ENCODE measurements around the gene SLC25A17.
"Not testable (repeated sequence)": the region's sequence is repeated elsewhere in the genome, so short reads cannot be mapped to it uniquely, and the experiment has no call there.

The SLC25A17 gene, protein sequence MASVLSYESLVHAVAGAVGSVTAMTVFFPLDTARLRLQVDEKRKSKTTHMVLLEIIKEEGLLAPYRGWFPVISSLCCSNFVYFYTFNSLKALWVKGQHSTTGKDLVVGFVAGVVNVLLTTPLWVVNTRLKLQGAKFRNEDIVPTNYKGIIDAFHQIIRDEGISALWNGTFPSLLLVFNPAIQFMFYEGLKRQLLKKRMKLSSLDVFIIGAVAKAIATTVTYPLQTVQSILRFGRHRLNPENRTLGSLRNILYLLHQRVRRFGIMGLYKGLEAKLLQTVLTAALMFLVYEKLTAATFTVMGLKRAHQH

DNA sequence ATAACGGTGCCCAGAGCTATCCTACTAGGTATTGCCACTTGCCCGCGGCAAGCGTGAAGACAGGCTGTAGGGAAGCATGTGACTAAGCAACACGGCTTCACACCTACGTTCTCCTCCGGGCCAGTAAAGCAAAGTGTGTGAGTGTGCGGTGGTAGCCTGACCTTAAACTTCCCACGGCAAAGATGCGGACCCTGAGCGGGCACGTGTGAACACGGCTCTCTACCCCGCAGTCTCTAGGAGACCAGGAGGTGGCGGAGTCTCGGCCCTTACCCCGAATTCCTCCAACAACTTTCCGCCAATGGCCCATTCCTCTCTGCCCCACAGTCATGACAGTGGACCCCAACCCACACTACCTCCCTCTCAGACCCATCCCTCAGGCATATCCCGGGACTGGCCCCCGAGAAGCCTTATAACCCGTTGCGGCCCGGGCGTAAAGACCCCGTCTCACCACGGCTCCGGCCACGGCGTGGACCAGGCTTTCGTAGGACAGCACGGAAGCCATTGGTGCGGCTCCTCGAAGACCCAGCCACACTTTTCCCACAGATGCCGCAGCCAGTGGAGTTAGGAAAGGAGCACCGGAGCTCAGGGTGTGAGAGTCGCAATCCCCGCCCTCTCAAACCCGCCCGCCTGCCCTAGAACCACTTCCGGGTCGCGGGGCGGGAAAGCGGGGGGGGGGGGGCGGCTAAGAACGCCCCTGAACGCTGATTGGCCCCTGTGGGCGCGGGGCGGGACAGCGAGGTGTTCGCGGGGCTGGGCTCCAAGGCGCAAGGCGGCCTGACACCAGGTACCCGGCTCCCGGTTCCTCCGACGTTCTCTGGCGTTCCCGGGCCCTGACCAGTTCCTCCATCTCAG lies at the start of gene SLC25A17:
TSS of gene SLC25A17 (minus strand) at position 600 of the 852 bp plus-strand sequence. CDS start at position 502, 98 bp downstream.
- DNase-seq: peak; percentile 30 to 92 (median 84)

DNA sequence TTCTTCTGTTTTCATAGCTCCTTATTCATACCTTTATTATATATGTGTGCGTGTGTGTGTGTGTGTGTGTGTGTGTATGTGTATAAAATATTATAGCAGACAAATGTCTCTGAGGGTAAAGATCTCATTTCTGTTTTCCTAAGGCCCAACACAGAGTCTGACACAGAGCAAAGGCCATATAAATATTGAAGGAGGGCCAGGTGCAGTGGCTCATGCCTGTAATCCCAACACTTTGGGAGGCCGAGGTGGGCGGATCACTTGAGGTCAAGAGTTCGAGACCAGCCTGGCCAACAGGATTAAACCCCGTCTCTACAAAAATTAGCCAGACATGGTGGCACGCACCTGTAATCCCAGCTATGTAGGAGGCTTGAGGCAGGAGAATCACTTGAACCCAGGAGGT lies 49.2 kb upstream of the SLC25A17 start:
- not testable (repeated sequence) for DNase-seq

DNA sequence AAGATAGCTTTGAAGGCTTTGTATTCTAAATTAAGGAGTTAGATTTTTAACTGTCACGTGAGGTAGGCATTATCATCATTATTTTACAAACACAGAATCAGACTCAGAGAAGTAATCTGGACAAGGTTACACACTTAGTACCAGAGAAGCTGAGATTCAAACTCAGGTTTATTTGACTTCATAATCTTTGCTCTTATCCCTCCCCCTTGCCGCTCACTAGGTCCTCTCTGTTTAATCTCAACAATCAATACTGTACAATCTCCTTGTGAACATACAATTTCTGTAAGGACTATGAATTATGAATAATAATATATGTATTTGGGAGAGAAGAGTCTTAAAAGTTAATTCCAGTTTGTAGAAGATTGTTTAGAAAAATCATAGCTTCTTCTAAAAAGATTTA lies 48.0 kb upstream of the SLC25A17 start:
- DNase-seq: no peak

DNA sequence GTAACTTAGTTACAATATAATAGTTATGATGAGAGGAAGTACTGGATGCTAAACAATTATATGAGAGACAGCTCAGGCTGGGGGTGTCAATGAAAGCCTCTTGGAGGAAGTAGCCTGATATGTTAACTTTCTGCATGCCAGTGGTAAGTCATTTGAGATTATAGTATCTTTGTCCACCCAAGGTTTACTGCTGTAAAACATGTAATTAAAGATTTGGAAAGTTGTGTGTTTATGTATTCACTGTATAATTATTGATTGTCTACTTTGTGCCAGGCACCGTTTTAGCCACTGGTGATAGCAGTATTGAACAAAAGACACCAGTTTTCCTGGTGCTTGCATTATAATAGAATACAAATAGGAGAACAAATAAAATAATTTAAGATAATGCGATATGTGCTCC lies 43.4 kb upstream of the SLC25A17 start:
- no peak for DNase-seq

DNA sequence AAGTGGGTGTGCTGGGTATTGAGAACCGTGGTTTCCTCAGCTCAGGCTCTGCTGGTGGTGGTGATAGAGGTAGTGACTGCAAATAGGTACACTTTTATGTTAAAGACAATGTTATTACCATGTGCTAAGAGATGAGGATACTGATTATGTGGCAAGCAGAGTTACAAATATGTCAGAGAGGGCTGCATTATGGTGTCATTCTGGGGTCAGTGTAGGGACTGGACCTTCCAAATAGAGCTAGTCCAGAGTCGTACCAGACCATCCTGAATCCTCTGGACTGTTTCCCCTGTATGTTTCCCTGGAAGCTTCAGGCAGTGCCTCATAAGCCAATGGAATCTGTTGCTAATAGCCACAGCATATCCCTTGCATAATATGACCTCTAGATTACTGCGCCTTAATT lies 42.9 kb upstream of the SLC25A17 start, which contains the start of gene DNAJB7:
TSS of gene DNAJB7 (minus strand) at position 101 of the 400 bp plus-strand sequence. CDS start 119 bp downstream, outside the sequence.
- no peak for DNase-seq

DNA sequence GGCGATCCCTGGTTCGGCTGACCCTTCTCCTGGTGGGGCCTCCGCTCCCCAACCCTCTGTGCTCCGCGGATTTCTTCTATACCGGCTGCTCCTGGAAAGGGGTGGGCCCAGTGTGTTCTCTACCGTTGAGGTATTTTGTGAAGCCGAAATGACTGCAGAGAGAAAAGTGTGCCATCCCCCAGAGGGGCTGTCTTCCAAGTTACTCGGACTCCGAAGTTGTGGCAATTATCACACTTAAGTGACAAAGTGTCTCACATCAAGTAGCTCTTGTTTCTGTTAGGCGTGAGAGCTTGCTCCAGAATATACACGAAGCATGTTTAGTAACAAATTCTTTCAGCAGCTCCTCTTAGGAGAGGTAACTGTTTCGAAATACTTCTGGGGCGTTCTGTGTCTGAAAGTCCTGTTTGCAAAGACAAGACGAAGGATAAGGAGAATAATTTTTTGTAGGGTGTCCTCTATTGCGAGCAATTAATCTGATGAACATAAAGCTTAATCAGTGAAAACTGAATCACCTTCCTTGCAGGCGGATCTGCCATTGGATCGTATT lies 38.2 kb upstream of the SLC25A17 start:
- DNase-seq: peak in 2 of 58 donors; percentile 55

DNA sequence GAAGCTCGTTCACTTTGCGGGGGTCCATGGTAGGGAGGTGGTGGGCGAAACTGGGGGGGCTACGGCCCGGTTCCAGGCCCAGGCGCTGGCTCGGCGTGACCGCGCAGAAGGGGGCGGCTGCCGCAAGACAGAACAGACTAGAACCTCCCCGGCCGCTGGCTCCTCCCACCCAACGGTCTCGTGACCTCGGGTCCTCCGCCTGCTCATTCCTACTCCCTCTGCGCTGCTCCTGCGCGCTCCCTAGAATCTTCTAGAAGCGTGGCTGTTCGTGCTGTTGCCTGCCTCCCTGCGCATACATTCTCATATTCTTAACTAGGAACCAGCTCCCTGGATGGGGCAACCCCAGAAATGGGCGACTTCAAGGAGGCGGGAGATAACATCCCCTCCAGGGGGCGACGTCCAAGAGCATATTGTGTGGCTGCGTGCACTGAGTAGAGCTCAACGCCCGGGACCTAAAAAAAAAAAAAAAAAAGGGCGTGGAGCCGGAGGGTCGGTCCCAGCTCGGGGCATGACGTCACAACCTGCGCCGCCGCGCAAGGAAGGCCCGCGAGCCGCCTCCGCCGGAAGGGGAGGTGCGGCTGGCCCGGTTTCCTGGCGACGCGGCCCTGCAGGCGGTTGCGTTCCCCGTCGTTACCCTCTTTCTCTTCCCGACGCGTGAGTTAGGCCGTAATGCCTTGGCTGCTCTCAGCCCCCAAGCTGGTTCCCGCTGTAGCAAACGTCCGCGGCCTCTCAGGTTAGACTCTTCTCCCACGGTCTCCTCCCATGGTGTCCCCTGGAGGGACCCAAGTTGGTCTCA lies 37.6 kb upstream of the SLC25A17 start, which contains the start of the genes ST13 and XPNPEP3:
TSS of gene ST13 (minus strand) at position 127 of the 796 bp plus-strand sequence. CDS start at position 28, 99 bp downstream.
TSS of gene XPNPEP3 (plus strand) at position 636 of the 796 bp plus-strand sequence. CDS start at position 670, 34 bp downstream.
- DNase-seq: peak; percentile 79 to 99 (median 96)

DNA sequence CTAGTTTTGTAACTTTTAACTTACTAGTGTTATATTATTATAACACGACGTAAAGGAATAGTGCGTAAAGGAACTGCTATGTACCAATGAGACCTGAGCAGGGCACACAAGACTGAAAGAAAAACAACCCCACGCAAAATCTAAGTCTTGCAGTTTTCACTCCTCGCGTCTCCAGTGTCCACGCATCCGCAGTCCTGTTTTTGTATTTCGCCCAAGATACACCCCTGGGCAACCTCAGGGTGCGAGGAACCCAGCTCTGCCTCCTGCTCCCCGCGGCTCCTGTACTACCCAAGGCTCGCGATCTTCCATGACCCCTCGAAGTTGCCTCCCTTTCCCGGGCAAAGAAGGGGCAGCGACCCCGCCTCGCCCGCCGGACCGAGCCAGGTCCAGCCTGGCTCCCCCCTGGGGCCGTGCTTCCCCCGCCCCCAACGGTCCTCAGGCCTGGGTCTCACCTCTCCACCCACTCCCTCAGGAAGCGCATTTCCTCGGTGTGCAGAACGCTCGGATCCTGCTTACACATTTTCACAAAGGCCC lies 36.9 kb upstream of the SLC25A17 start:
- DNase-seq: peak in 17 of 58 donors; percentile 33 to 82 (median 51)

DNA sequence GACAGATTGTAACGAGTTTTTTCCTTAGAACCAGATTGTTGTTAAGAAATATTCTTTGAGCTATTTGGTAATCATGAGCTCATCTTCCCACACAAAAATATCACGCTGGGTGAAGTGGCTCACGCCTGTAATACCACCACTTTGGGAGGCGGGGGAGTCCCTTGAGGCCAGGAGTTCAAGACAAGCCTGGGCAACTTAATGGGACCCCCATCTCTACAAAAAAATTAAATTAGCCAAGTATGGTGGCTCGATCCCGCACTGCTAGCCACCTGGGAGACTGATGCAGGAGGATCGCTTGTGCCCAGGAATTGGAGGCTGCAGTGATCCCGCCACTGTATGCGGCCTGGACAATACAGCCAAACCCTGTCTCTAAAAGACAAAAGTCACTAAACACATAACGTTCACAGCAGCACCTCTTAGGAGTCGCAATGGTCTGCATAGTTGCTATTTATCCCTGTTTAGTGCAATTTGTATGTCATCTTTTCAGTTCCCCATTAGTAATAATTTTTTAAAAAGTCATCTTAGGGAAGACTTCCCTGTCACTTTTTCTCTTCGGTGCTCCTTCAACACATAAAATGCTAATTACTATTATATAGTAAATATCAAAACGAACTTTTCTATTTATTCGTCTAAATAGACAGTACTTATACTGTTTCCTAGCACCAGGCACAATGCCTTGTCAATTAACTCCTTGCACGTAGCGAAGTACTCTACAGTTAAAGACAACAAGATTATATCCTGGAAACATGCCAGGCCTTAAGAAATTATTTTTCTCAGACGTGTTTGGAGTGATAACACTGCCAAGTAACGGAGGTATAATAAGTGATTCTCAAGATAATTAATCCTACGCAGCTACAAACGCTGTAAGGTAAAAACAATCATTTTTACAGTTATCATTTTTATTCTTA lies 36.2 kb upstream of the SLC25A17 start:
- peak in 1 of 58 donors; percentile 1 for DNase-seq

DNA sequence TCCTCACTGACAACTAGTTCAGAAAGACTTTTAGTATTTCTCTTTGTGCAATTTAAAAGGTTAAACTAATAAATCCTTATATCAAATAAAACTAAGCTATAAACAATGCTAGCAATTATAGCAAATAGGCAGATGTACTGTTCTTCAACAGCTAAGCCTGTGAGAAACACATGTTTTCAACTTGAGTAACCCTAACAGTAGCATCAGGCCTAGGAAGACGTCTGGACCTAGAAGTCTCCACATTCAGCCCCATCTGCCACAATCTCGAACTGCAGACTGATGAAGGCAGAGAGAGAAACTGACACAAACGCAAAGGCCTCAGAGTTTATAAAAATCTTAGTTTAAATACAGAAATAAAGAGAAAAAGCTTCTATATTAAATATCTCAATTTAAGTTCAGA lies 34.8 kb upstream of the SLC25A17 start:
- peak in 1 of 58 donors; percentile 5 for DNase-seq

DNA sequence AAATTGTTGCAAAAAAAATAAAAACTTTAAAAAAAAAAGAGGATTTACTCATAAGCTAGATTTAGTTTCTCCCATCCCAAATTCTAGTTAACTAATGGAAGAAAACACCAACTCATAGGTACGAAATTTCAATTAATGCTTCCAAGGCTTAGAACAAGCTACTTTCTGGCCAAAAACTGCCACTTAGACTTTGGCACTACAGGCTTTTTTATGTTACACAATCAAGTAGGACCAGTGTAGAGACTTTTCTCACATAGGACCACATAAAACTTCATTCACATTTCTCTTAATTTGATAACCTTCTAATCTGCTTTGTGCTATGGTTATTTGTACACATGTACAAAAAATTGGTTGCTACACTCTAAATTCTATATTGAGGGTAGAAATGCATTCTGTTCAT lies 34.2 kb upstream of the SLC25A17 start:
- DNase-seq: no peak

DNA sequence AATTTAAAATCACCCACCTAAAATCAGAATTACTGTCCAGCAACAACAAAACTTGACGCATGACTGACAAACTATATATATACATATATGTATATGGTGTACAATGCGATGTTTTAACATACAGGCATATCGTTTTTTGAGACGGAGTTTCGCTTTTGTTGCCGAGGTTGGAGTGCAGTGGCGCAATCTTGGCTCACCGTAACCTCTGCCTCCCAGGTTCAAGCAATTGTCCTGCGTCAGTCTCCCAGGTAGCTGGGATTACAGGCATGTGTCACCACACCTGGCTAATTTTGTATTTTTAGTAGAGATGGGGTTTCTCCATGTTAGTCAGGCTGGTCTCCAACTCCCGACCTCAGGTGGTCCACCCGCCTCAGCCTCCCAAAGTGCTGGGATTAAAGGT lies 26.7 kb upstream of the SLC25A17 start:
- DNase-seq: not testable (repeated sequence)

DNA sequence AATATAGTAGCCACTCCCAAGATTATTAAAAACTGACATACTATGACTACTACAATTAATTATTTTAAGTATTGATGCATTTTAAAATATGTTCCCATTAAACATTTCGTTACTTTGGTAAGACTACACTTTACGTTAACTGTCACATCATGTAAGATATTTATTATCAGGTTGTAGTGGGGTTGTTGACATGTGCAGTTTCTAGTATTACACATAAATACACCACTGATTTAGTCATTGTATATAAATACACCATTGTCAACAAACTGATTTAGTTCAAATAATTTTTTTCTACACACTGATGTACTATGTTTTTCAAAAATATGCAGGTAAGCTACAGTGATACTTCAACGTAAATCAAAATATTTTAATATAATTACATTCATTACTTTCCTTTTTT lies 25.8 kb upstream of the SLC25A17 start:
- DNase-seq: no peak

DNA sequence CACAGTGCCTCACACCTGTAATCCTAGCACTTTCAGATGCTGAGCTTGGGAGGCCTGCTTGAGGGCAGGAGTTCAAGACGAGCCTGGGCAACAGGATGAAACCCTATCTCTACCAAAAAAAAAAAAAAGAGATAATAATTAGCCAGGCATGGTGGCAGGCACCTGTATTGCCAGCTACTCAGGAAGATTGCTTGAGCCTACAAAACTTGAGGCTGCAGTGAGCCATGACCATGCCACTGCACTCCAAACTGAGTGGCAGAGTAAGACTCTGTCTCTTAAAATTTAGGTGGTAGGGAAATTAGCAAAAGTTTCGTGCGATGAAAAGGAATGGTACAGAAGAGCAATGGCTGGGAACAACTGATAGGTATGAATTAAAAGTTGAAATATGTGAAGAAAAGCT lies 19.3 kb upstream of the SLC25A17 start:
- DNase-seq: no peak

DNA sequence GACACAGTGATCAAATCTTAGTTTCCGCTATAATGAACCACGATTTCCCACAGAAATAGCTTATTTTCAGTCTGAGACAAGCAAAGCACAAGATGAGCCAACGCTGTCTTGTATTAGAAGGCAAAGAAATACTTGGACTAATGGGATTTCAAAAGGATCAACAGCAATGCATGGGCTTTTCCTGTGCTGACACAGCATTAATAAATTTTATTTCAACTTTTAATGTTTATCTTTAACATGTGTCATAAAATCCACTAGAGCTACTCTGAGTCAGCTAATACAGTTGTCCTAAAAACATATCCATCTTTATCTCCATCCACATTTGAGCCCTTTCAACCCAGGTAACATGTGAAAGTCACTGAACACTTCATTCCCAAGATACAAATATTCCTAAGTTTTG lies 15.5 kb upstream of the SLC25A17 start:
- no peak for DNase-seq

DNA sequence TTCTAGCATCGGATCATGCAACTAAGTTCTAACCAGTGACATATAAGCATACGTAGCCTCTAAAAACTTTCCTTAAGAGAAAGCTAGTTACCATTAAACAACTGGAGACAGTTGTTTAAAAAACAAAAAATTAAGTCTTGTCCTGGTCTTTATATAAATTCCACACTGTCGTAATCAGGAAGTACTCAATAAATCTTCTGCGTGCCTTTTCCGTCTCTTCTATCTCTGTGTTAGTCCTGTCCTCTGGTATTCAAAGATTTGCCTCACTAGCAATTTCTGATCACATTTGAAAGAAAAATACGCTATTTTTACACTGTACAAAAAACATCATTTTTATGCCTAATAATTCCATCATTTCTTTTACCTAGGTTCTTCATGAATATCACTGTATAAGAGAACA lies 10.0 kb upstream of the SLC25A17 start:
- DNase-seq: no peak

DNA sequence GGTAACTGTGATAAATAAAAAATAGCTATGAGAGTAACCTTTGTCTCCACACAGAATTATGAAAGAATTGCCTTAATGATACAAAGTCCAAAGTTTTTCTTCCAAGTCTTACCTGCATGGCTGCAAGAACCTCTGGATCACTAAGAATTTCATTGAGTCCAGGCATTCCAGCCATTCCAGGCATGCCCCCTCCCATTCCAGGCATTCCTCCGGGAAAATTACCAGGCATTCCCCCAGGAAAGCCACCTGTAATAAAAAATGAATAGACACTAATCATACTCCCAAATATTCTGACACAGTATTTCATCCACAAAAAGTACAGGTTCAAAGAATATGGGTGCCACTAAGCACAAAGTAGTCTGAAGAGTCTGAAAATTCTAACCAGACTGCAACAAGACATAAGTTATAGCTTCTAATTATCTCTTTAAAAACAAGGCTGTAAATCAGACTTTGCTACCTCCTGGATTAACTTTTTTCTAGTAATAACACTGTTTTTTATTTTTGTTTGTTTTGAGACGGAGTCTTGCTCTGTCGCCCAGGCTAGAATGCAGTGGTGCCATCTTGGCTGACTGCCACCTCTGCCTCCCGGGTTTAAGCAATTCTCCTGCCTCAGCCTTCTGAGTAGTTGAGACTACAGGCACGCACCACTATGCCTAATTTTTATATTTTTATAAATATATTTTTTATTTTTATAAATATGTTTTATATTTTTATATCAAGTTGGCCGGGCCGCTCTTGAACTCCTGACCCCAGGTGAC lies 8.0 kb upstream of the SLC25A17 start:
- DNase-seq: peak in 1 of 58 donors; percentile 2

DNA sequence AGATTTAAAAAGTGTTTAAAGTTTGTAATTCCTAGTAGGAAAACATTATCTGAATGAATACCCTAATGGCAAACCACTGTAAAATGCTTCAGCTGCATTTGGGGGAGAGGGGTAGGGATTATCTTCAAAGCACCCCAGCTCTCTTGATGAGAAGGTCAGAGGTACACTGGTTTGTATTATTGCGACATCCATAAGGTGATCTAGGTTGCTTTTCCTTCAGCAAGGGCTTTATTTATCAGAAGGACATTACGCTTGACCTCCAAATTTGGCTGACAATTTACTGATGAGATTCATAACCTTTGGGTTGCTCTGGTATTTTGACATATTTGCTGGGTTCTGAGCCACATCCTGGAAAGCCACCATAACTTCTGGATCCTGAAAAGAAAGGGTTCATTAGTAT lies 7.1 kb upstream of the SLC25A17 start:
- DNase-seq: not testable (repeated sequence)

DNA sequence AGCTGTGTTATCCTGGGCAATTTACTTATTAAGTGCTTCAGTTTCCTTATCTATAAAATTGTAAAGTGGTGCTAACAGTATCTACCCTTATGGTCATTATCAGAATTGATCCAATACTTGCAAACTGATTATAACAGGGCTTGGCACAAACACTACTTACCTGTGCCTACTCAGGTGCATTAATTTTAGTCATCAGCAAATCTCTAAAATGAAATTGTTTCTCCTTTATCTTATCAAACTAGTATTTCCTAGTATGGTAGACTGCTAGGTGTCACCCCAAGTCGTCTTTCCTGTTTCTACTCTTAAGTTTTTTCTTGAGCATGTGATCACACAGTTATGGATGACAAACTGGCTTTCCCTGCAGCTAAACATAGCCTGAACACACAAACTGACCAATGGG lies 4.3 kb upstream of the SLC25A17 start:
- no peak for DNase-seq

Measured in anterior cingulate cortex (tissue), 58 donors.